SK-N-MC (cell line): ENCODE measurements around the gene ZNF784.

Experiments used
- EZH2 ChIP-seq: fragments of 200-600 bp; sonication (generic); IDR thresholded peaks from one replicate; pipeline ENCODE4 v1.6.1; 2017; ENCODE audit warnings: antibody characterized with exemption
- POLR2AphosphoS5 ChIP-seq: IDR thresholded peaks from 2 replicates; pipeline ENCODE4 v1.6.1; 2012; ENCODE audit warnings: mild to moderate bottlenecking, low read depth, low read length, borderline replicate concordance

- TF ChIP-seq EZH2 (no peak), POLR2AphosphoS5 (no peak; the same call in 1 of the 2 replicates)
Measured at GRCh38 chr19:55654323-55654867, 30.0 kb upstream of the ZNF784 start.
